HL-60/S4 treated with phorbol 12-myristate 13-acetate at 8.2 ng/mL for 4 days and 3 days (cell line): ENCODE results near the gene GABRG3.

Experiments
- in situ Hi-C: fragments of 300-500 bp; cut with MboI; formaldehyde crosslinking; loops from 2 replicates; pipeline ENCODE4 v1.15.0; 2022; ENCODE audit warnings: low sequenced_read_pairs

The GABRG3 gene

GRCh38 chr15:27487846-27488245, 516.9 kb downstream of the GABRG3 start:
- in situ Hi-C loops = no loop called here

- in situ Hi-C loops = no loop called here
Measured at GRCh38 chr15:27490867-27491595, 520.0 kb downstream of the GABRG3 start.

GRCh38 chr15:27491666-27492621, 521.0 kb downstream of the GABRG3 start:
- in situ Hi-C loops = no loop called here

- in situ Hi-C loops = no loop called here
Measured at GRCh38 chr15:27495963-27496459, 525.0 kb downstream of the GABRG3 start.

GRCh38 chr15:27498700-27499099, 527.7 kb downstream of the GABRG3 start:
- in situ Hi-C loops = no loop called here

- in situ Hi-C loops = no loop called here
Measured at GRCh38 chr15:27499191-27499590, 528.2 kb downstream of the GABRG3 start.

GRCh38 chr15:27499719-27500118, 528.7 kb downstream of the GABRG3 start:
- in situ Hi-C loops = no loop called here

GRCh38 chr15:27500206-27500605, 529.2 kb downstream of the GABRG3 start:
- in situ Hi-C loops = no loop called here

- in situ Hi-C loops = no loop called here
Measured at GRCh38 chr15:27506752-27507151, 535.8 kb downstream of the GABRG3 start.

- in situ Hi-C loops = no loop called here
Measured at GRCh38 chr15:27509014-27509413, 538.0 kb downstream of the GABRG3 start.

GRCh38 chr15:27512281-27513001, 541.5 kb downstream of the GABRG3 start:
- in situ Hi-C loops = no loop called here

GRCh38 chr15:27514526-27514925, 543.5 kb downstream of the GABRG3 start:
- in situ Hi-C loops = no loop called here

GRCh38 chr15:27527490-27528067, 556.6 kb downstream of the GABRG3 start:
- in situ Hi-C loops = no loop called here

GRCh38 chr15:27529399-27529798, 558.4 kb downstream of the GABRG3 start:
- in situ Hi-C loops = no loop called here

GRCh38 chr15:27530994-27531393, 560.0 kb downstream of the GABRG3 start:
- in situ Hi-C loops = no loop called here

- in situ Hi-C loops = no loop called here
Measured at GRCh38 chr15:27532358-27532757, 561.4 kb downstream of the GABRG3 start.

- in situ Hi-C loops = no loop called here
Measured at GRCh38 chr15:27535445-27536129, 564.6 kb downstream of the GABRG3 start.

- in situ Hi-C loops = no loop called here
Measured at GRCh38 chr15:27538325-27538724, 567.3 kb downstream of the GABRG3 start.

- in situ Hi-C loops = no loop called here
Measured at GRCh38 chr15:27541581-27541980, 570.6 kb downstream of the GABRG3 start.
